NCI-H1048 (cell line): ENCODE results near the gene RCAN2.

Experiments
- DNase-seq: peaks from one replicate; lab custom pipeline; 2025; lab: John Stamatoyannopoulos, UW

The RCAN2 gene

GRCh38 chr6:46290421-46291274 is 200.6 kb downstream of the RCAN2 start:
- no peak for DNase-seq

- no peak for DNase-seq
Observed at GRCh38 chr6:46289898-46290297, 201.4 kb downstream of the RCAN2 start.

- DNase-seq, result no peak
Observed at GRCh38 chr6:46288835-46289234, 202.4 kb downstream of the RCAN2 start.

- DNase-seq, result no peak
Observed at GRCh38 chr6:46287681-46288080, 203.6 kb downstream of the RCAN2 start.

- DNase-seq, result no peak
Observed at GRCh38 chr6:46287043-46287442, 204.2 kb downstream of the RCAN2 start.

- no peak for DNase-seq
Observed at GRCh38 chr6:46284475-46284874, 206.8 kb downstream of the RCAN2 start.

- DNase-seq, result no peak
Observed at GRCh38 chr6:46281110-46281509, 210.1 kb downstream of the RCAN2 start.

GRCh38 chr6:46279874-46280273 is 211.4 kb downstream of the RCAN2 start:
- DNase-seq, result no peak

GRCh38 chr6:46276576-46277142 is 214.6 kb downstream of the RCAN2 start:
- no peak for DNase-seq

- DNase-seq, result no peak
Observed at GRCh38 chr6:46274502-46274901, 216.7 kb downstream of the RCAN2 start.

- DNase-seq, result no peak
Observed at GRCh38 chr6:46273911-46274310, 217.3 kb downstream of the RCAN2 start.

GRCh38 chr6:46271728-46272127 is 219.5 kb downstream of the RCAN2 start:
- DNase-seq, result no peak

GRCh38 chr6:46271107-46271506 is 220.1 kb downstream of the RCAN2 start:
- no peak for DNase-seq

GRCh38 chr6:46270336-46270735 is 220.9 kb downstream of the RCAN2 start:
- DNase-seq, result no peak

- DNase-seq, result no peak
Observed at GRCh38 chr6:46269447-46270229, 221.6 kb downstream of the RCAN2 start.

- no peak for DNase-seq
Observed at GRCh38 chr6:46267515-46267914, 223.7 kb downstream of the RCAN2 start.

- DNase-seq, result no peak
Observed at GRCh38 chr6:46265373-46265772, 225.9 kb downstream of the RCAN2 start.

GRCh38 chr6:46263707-46264086 is 227.6 kb downstream of the RCAN2 start:
- peak; percentile 6 for DNase-seq

GRCh38 chr6:46262928-46263706 is 228.1 kb downstream of the RCAN2 start:
- no peak for DNase-seq

- no peak for DNase-seq
Observed at GRCh38 chr6:46258249-46258648, 233.0 kb downstream of the RCAN2 start.

- no peak for DNase-seq
Observed at GRCh38 chr6:46255528-46255927, 235.7 kb downstream of the RCAN2 start.

- DNase-seq, result no peak
Observed at GRCh38 chr6:46254946-46255345, 236.3 kb downstream of the RCAN2 start.
